HPDE6-E6E7 (cell line): ENCODE results near the gene KCNIP4.

Experiments used
- DNase-seq: peaks from one replicate; pipeline ENCODE4 v3.0.0; 2011; ENCODE audit warnings: missing footprints; ENCODE audit errors: extremely low spot score

Gene KCNIP4

GRCh38 chr4:20960291-20960690 is 988.3 kb downstream of the KCNIP4 start:
- DNase-seq, result no peak

GRCh38 chr4:20954541-20954940 is 994.0 kb downstream of the KCNIP4 start:
- DNase-seq, result no peak

GRCh38 chr4:20944961-20945360 is 1003.6 kb downstream of the KCNIP4 start:
- no peak for DNase-seq

- no peak for DNase-seq
These were observed 1004.1 kb downstream of the KCNIP4 start for GRCh38 chr4:20944451-20944850.

GRCh38 chr4:20938204-20938603 is 1010.4 kb downstream of the KCNIP4 start:
- DNase-seq, result no peak

- no peak for DNase-seq
These were observed 1022.0 kb downstream of the KCNIP4 start for GRCh38 chr4:20926529-20926928.

GRCh38 chr4:20925176-20925575 is 1023.4 kb downstream of the KCNIP4 start:
- DNase-seq, result no peak

GRCh38 chr4:20922962-20923361 is 1025.6 kb downstream of the KCNIP4 start:
- no peak for DNase-seq

- no peak for DNase-seq
These were observed 1032.5 kb downstream of the KCNIP4 start for GRCh38 chr4:20916106-20916505.

GRCh38 chr4:20904966-20905365 is 1043.6 kb downstream of the KCNIP4 start:
- no peak for DNase-seq

- DNase-seq, result no peak
These were observed 1046.7 kb downstream of the KCNIP4 start for GRCh38 chr4:20901851-20902250.

GRCh38 chr4:20899591-20899990 is 1049.0 kb downstream of the KCNIP4 start:
- DNase-seq, result no peak

- DNase-seq, result no peak
These were observed 1052.6 kb downstream of the KCNIP4 start for GRCh38 chr4:20895988-20896387.

- DNase-seq, result no peak
These were observed 1053.4 kb downstream of the KCNIP4 start for GRCh38 chr4:20895208-20895607.

GRCh38 chr4:20890761-20891160 is 1057.8 kb downstream of the KCNIP4 start:
- no peak for DNase-seq

- DNase-seq, result no peak
These were observed 1058.7 kb downstream of the KCNIP4 start for GRCh38 chr4:20889901-20890300.

GRCh38 chr4:20883677-20884076 is 1064.9 kb downstream of the KCNIP4 start:
- no peak for DNase-seq

- DNase-seq, result peak; percentile 4
These were observed 1065.3 kb downstream of the KCNIP4 start for GRCh38 chr4:20883231-20883630.

- DNase-seq, result no peak
These were observed 1066.1 kb downstream of the KCNIP4 start for GRCh38 chr4:20882500-20882899.

GRCh38 chr4:20881658-20882057 is 1066.9 kb downstream of the KCNIP4 start:
- DNase-seq, result no peak

- no peak for DNase-seq
These were observed 1069.8 kb downstream of the KCNIP4 start for GRCh38 chr4:20878806-20879205.

- no peak for DNase-seq
These were observed 1078.1 kb downstream of the KCNIP4 start for GRCh38 chr4:20870436-20870835.

GRCh38 chr4:20868108-20868507 is 1080.5 kb downstream of the KCNIP4 start:
- DNase-seq, result no peak

- no peak for DNase-seq
These were observed 1087.7 kb downstream of the KCNIP4 start for GRCh38 chr4:20860878-20861277.
